H1 (cell line): ENCODE results near the gene TRPT1. TPM values are rescaled to one million over a fixed set of nuclear protein-coding genes. Genes with fewer than 3 reads are reported as not detected.

Experiments
- ATF2 ChIP-seq: IDR thresholded peaks from 2 replicates; pipeline ENCODE4 v1.6.1; 2012; ENCODE audit warnings: low read length, inconsistent platforms
- BCL11A ChIP-seq, 2 experiments: IDR thresholded peaks; one replicate each; pipeline ENCODE4 v1.6.1; 2011; ENCODE audit warnings: low read depth in 2 of 2, low read length in 2 of 2, mild to moderate bottlenecking in 2 of 2
- EP300 ChIP-seq, 2 experiments: IDR thresholded peaks; 1 replicate in 1 of 2; 2 replicates in 1 of 2; pipeline ENCODE4 v1.6.1; 2011 to 2012; ENCODE audit warnings: low read depth in 2 of 2, low read length in 2 of 2, mild to moderate bottlenecking in 2 of 2, borderline replicate concordance in 1 of 2, inconsistent platforms in 1 of 2, moderate library complexity in 1 of 2
- FOSL1 ChIP-seq: IDR thresholded peaks from 2 replicates; pipeline ENCODE4 v1.6.1; 2011; ENCODE audit warnings: mild to moderate bottlenecking, low read depth, low read length, moderate library complexity; ENCODE audit not compliant: insufficient read depth
- HDAC2 ChIP-seq, 2 experiments: fragments of 300-600 bp in 1 of 2; sonication (generic) in 1 of 2; IDR thresholded peaks; 2 replicates each; pipeline ENCODE4 v1.6.1; 2011 to 2012; ENCODE audit warnings: low read depth in 2 of 2, low read length in 2 of 2, mild to moderate bottlenecking in 2 of 2, moderate library complexity in 2 of 2, borderline replicate concordance in 1 of 2, inconsistent platforms in 1 of 2
- KDM5A ChIP-seq: fragments of 200-600 bp; IDR thresholded peaks from 2 replicates; pipeline ENCODE4 v1.7.1; 2012; ENCODE audit warnings: mild to moderate bottlenecking, low read length, inconsistent platforms, mixed read lengths
- POLR2A ChIP-seq, 2 experiments: IDR thresholded peaks; 1 replicate in 1 of 2; 2 replicates in 1 of 2; pipeline ENCODE4 v1.6.1; 2011; ENCODE audit warnings: low read depth in 2 of 2, low read length in 2 of 2, mild to moderate bottlenecking in 2 of 2; ENCODE audit errors: control extremely low read depth in 1 of 2
- RAD21 ChIP-seq, 2 experiments: IDR thresholded peaks in 1 of 2; conservative IDR thresholded peaks in 1 of 2; 2 replicates each; pipeline ENCODE4 v1.6.1; 2011; ENCODE audit warnings: low read depth in 2 of 2, low read length in 2 of 2, improper control_type of control experiment in 1 of 2, inconsistent platforms in 1 of 2, mild to moderate bottlenecking in 1 of 2, moderate library complexity in 1 of 2
- RXRA ChIP-seq: IDR thresholded peaks from 2 replicates; pipeline ENCODE4 v1.6.1; 2011; ENCODE audit warnings: low read depth, mild to moderate bottlenecking, low read length, moderate library complexity; ENCODE audit not compliant: insufficient read depth
- SP4 ChIP-seq: IDR thresholded peaks from 2 replicates; pipeline ENCODE4 v1.6.1; 2012; ENCODE audit warnings: low read length, inconsistent platforms
- polyA plus RNA-seq, 7 experiments: library from polyadenylated mRNA; depleted of rRNA in 3 of 7; stranded (reverse) in 5 of 7; unstranded in 2 of 7; fragments of >200 nt in 5 of 7; fragments of 200-250 nt in 2 of 7; gene quantifications; 1 replicate in 5 of 7; 2 replicates in 1 of 7; 4 replicates in 1 of 7; pipeline versions ENCODE4 v1.2.1 to v1.2.3, GENCODE V29; 2011 to 2013; ENCODE audit warnings: missing spikeins in 2 of 7, mixed read lengths in 2 of 7
- total RNA-seq: library from RNA; stranded (reverse); fragmentation: NEBNext Ultra II Directional; extraction: Animal tissue kit (Norgen Biotek cat#: 25700); gene quantifications from 2 replicates; pipeline ENCODE4 v1.2.1, GENCODE V29; 2021

TRPT1 gene
- total and polyA plus RNA-seq, 2 of the 8 experiments (the other 6 are each of a cell fraction or from before 2014, with no cell fraction given): 34.5 to 74.6 TPM

- no peak for TF ChIP-seq ATF2
- no peak for TF ChIP-seq FOSL1
- TF ChIP-seq RAD21 (IDR thresholded peaks at IDR 0.05 in 1 of 2, conservative IDR thresholded peaks at IDR 0.05 in 1 of 2; ENCODE audit: low read depth in 2 of 2, low read length in 2 of 2): 0 out of 4 replicates have a peak, but pooled peaks of 1 of the 2 experiments have one; percentile 16
- no peak for TF ChIP-seq KDM5A
- no peak for TF ChIP-seq HDAC2 (IDR thresholded peaks at IDR 0.05; ENCODE audit: borderline replicate concordance in 1 of 2, low read depth in 2 of 2, low read length in 2 of 2)
- no peak for TF ChIP-seq BCL11A (IDR thresholded peaks at IDR 0.05; ENCODE audit: low read depth in 2 of 2, low read length in 2 of 2)
- TF ChIP-seq POLR2A (IDR thresholded peaks at IDR 0.05; ENCODE audit: control extremely low read depth in 1 of 2, low read depth in 2 of 2, low read length in 2 of 2): peak; percentile 95 to 96
- TF ChIP-seq SP4: no peak
- no peak for TF ChIP-seq EP300 (IDR thresholded peaks at IDR 0.05; ENCODE audit: borderline replicate concordance in 1 of 2, low read depth in 2 of 2, low read length in 2 of 2)
- no peak for TF ChIP-seq RXRA
Measured at GRCh38 chr11:64185175-64185692, 40.8 kb downstream of the TRPT1 start (continued).
